DND-41 (cell line): Measurements from ENCODE around the gene STEAP1B.

ENCODE experiments used
- ATAC-seq: fragments of 200-7000 bp; cut with Tn5 transposase; 3 replicates; pipeline ENCODE4 v1.9.1; 2021; ENCODE audit warnings: low read depth; ENCODE audit not compliant: insufficient read depth
- DNase-seq: peaks from one replicate; pipeline ENCODE4 v3.0.0-alpha.2; 2020
- H2AFZ ChIP-seq: 2 replicates; pipeline ENCODE4 v1.6.0; 2012; ENCODE audit warnings: low read depth, low read length
- H3K27ac ChIP-seq: 2 replicates; pipeline ENCODE4 v1.5.1; 2012; ENCODE audit warnings: low read length, inconsistent platforms
- H3K27me3 ChIP-seq: fragments of 200-600 bp; sonication (generic); 2 replicates; pipeline ENCODE4 v1.6.0; 2012; ENCODE audit warnings: low read length, mild to moderate bottlenecking, inconsistent platforms; ENCODE audit not compliant: insufficient read depth, poor library complexity
- H3K36me3 ChIP-seq: 2 replicates; pipeline ENCODE4 v1.5.1; 2012; ENCODE audit warnings: low read length, inconsistent platforms; ENCODE audit not compliant: insufficient read depth
- H3K4me1 ChIP-seq: 2 replicates; pipeline ENCODE4 v1.5.1; 2012; ENCODE audit warnings: mild to moderate bottlenecking, low read length; ENCODE audit not compliant: insufficient read depth
- H3K4me2 ChIP-seq: 2 replicates; pipeline ENCODE4 v1.6.0; 2012; ENCODE audit warnings: mild to moderate bottlenecking, moderate library complexity, low read length, inconsistent platforms; ENCODE audit not compliant: insufficient read depth
- H3K4me3 ChIP-seq, 2 experiments: fragments of 200-600 bp in 1 of 2; shearing (Covaris generic) in 1 of 2; 2 replicates each; pipeline ENCODE4 v1.5.1; 2012 to 2016; ENCODE audit warnings: inconsistent platforms in 2 of 2, low read length in 2 of 2, mild to moderate bottlenecking in 2 of 2, low read depth in 1 of 2, moderate library complexity in 1 of 2
- H3K79me2 ChIP-seq: 2 replicates; pipeline ENCODE4 v1.6.0; 2012; ENCODE audit warnings: low read length, inconsistent platforms; ENCODE audit not compliant: insufficient read depth
- H3K9ac ChIP-seq: 2 replicates; pipeline ENCODE4 v1.6.0; 2012; ENCODE audit warnings: low read depth, mild to moderate bottlenecking, inconsistent platforms, low read length, moderate library complexity
- H3K9me3 ChIP-seq: 2 replicates; pipeline ENCODE4 v1.5.1; 2012; ENCODE audit warnings: low read length, moderate library complexity, mild to moderate bottlenecking, inconsistent platforms; ENCODE audit not compliant: insufficient read depth, severe bottlenecking
- H4K20me1 ChIP-seq: 2 replicates; pipeline ENCODE4 v1.6.0; 2012; ENCODE audit warnings: low read length; ENCODE audit not compliant: insufficient read depth
- EZH2 ChIP-seq: IDR thresholded peaks from 3 replicates; pipeline ENCODE4 v1.6.1; 2012; ENCODE audit warnings: borderline replicate concordance, low read depth, mild to moderate bottlenecking, moderate library complexity, low read length, inconsistent platforms; ENCODE audit not compliant: severe bottlenecking
- TF ChIP-seq, protein P1 (sequence below): IDR thresholded peaks from 2 replicates; pipeline ENCODE4 v1.5.1; 2012; ENCODE audit warnings: borderline replicate concordance, low read length, moderate library complexity, mild to moderate bottlenecking; ENCODE audit not compliant: poor library complexity, severe bottlenecking; ENCODE audit errors: extremely low read depth

The STEAP1B gene

DNA sequence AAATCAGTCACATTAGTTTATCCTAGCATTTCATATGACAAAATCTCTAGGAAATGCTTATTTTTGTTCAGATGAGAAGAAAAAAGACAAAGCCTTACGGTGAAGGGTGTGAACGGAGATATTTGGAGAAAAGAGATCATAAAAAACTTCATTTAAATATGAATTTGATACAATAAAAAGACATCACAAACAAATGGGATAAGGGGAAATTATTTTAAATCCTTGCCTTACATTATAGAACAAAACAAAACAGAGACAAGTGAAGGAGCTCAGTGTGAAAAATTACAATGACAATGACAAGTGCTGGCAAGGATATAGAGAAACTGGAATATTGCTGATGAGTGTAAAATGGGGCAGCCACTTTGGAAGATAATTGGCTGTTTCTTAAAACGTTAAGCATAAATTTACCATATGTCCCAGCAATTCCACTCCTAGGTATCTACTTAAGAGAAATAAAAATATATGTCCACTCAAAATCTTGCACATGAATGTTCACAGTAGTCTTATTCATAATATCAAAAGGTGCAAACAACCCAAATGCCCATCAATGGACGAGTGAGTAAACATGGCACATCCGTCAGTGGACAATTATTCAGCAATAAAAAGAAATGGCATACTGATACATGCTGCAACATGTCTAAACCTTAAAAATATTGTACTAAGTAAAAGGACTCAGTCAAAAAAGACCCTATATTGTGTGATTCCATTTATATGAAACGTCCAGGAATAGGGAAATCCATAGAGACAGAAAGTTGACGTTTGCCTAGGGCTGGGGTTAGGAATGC, 77.0 kb downstream of the STEAP1B start:
- Histone ChIP-seq H3K79me2 (no peaks in the 10 kb centered on the region), H3K27me3 (no peaks in the 10 kb centered on the region), H3K4me3 (no peak overlapping the region), H3K4me2 (no peak overlapping the region), H3K4me1 (no peaks in the 10 kb centered on the region), H3K27ac (no peak overlapping the region), H3K9ac (no peak overlapping the region), H2AFZ (no peak overlapping the region), H3K36me3 (no peaks in the 10 kb centered on the region), H4K20me1 (no peaks in the 10 kb centered on the region), H3K9me3 (no peaks in the 10 kb centered on the region)
- DNase-seq, result no peak
- TF ChIP-seq, protein P1, sequence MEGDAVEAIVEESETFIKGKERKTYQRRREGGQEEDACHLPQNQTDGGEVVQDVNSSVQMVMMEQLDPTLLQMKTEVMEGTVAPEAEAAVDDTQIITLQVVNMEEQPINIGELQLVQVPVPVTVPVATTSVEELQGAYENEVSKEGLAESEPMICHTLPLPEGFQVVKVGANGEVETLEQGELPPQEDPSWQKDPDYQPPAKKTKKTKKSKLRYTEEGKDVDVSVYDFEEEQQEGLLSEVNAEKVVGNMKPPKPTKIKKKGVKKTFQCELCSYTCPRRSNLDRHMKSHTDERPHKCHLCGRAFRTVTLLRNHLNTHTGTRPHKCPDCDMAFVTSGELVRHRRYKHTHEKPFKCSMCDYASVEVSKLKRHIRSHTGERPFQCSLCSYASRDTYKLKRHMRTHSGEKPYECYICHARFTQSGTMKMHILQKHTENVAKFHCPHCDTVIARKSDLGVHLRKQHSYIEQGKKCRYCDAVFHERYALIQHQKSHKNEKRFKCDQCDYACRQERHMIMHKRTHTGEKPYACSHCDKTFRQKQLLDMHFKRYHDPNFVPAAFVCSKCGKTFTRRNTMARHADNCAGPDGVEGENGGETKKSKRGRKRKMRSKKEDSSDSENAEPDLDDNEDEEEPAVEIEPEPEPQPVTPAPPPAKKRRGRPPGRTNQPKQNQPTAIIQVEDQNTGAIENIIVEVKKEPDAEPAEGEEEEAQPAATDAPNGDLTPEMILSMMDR, result no peak
- TF ChIP-seq EZH2, result no peak
- ATAC-seq, result no peak

DNA sequence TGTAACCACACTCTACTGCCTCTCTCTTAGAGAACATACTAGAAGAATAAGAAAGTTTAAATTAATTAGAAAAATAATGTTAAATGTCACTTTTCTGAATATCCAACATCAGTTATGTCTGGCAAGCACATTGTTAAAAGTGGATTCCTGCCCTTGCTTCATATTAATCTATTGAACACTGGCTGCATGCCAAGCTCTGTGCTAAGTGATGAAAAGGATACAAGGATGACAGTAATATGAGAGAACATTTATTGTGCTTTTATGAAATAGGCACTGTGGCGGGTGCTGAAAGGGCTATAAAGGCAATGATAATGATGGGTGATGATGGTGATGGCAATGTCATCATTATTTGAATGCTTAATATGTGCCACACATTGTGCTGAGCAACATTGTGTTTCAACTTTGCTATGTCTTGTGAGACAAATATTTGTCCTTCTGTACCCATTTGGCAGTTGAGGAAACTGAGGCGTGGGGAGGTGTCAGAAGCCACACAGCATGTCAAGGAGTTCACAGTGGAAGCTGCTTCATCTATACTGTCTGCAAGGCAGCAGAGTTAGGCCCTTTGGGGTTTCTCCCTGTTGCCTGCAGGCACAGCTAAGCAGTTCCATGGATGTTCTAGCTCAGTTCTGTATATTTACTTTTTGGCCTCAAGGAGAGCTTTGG, 78.9 kb downstream of the STEAP1B start:
- no peaks in the 10 kb centered on the region for H3K9me3 ChIP-seq
- no peak overlapping the region for H3K9ac ChIP-seq
- ATAC-seq (no peak), DNase-seq (no peak)
- H3K27me3 ChIP-seq, result no peaks in the 10 kb centered on the region
- no peaks in the 10 kb centered on the region for H3K79me2 ChIP-seq
- TF ChIP-seq, protein P1, result no peak
- TF ChIP-seq EZH2, result no peak
- H4K20me1 ChIP-seq, result no peaks in the 10 kb centered on the region
- no peak overlapping the region for H2AFZ ChIP-seq
- H3K4me2 ChIP-seq, result no peak overlapping the region
- no peak overlapping the region for H3K27ac ChIP-seq
- H3K36me3 ChIP-seq, result no peaks in the 10 kb centered on the region
- H3K4me1 ChIP-seq, result no peaks in the 10 kb centered on the region
- H3K4me3 ChIP-seq, result no peak overlapping the region

DNA sequence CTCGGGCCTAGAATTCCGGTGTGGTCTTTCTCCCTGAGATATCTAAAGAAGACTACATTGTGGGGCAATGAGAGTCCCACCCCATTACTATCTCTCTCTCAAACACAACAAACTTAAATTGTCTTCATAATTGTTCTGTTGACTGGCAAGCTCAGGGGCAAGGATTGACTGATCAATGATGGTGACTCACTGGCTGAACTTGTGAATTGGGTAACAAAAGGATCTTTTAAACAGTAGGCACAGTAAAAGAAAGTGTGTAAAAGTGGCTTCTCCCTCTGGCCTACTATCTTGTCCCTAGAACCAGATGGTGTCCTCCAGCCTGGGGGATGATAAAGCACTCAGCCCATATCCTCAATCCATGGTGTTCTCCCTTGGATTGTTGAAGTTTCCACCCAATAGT, 80.0 kb downstream of the STEAP1B start:
- Histone ChIP-seq H3K4me3 (no peak overlapping the region), H3K9ac (no peak overlapping the region), H3K36me3 (no peaks in the 10 kb centered on the region), H2AFZ (no peak overlapping the region), H4K20me1 (no peaks in the 10 kb centered on the region), H3K4me1 (no peaks in the 10 kb centered on the region), H3K27me3 (no peaks in the 10 kb centered on the region), H3K4me2 (no peak overlapping the region), H3K79me2 (no peaks in the 10 kb centered on the region), H3K9me3 (no peaks in the 10 kb centered on the region), H3K27ac (no peak overlapping the region)
- DNase-seq, result no peak
- TF ChIP-seq, protein P1, result no peak
- TF ChIP-seq EZH2, result no peak
- ATAC-seq, result no peak
